Neural crest cell (in vitro differentiated cells): ENCODE results near the gene POM121L12. TPM values are rescaled to one million over a fixed set of nuclear protein-coding genes. Genes with fewer than 3 reads are reported as not detected.

ENCODE experiments used
- DNase-seq: peaks from one replicate; pipeline ENCODE4 v3.0.0; 2021; ENCODE audit warnings: low read depth, mixed read lengths, low spot score
- H3K27ac Mint-ChIP-seq: one replicate; pipeline ENCODE4 v1.8.0; 2021; ENCODE audit warnings: mild to moderate bottlenecking, mixed read lengths; ENCODE audit not compliant: unreplicated experiment
- H3K27me3 Mint-ChIP-seq: 2 replicates; pipeline ENCODE4 v1.8.0; 2021; ENCODE audit warnings: low read depth, mild to moderate bottlenecking, mixed read lengths
- H3K36me3 Mint-ChIP-seq: 2 replicates; pipeline ENCODE4 v1.8.0; 2021; ENCODE audit warnings: low read depth, mild to moderate bottlenecking, mixed read lengths
- H3K4me1 Mint-ChIP-seq: 2 replicates; pipeline ENCODE4 v1.8.0; 2021; ENCODE audit warnings: mixed read lengths
- H3K4me3 Mint-ChIP-seq: one replicate; pipeline ENCODE4 v1.8.0; 2021; ENCODE audit warnings: mild to moderate bottlenecking, mixed read lengths
- H3K9me3 Mint-ChIP-seq: 2 replicates; pipeline ENCODE4 v1.8.0; 2021; ENCODE audit warnings: mixed read lengths
- long read RNA-seq: library from polyadenylated mRNA; unstranded; transcript quantifications from one replicate; pipeline ENCODE4 v2.0.0, GENCODE V29; 2020
- total RNA-seq: library from RNA; stranded (reverse); gene quantifications from 2 replicates; pipeline ENCODE4 v1.2.1, GENCODE V29; 2021
- TF ChIP-seq, protein P1 (sequence below): fragments of 200-600 bp; sonication (generic); conservative IDR thresholded peaks from 2 replicates; pipeline ENCODE4 v1.5.0; 2021; ENCODE audit warnings: antibody characterized with exemption, mild to moderate bottlenecking

The POM121L12 gene
- not detected in 2 replicates for total RNA-seq
- long read RNA-seq, result 0 reads

DNA sequence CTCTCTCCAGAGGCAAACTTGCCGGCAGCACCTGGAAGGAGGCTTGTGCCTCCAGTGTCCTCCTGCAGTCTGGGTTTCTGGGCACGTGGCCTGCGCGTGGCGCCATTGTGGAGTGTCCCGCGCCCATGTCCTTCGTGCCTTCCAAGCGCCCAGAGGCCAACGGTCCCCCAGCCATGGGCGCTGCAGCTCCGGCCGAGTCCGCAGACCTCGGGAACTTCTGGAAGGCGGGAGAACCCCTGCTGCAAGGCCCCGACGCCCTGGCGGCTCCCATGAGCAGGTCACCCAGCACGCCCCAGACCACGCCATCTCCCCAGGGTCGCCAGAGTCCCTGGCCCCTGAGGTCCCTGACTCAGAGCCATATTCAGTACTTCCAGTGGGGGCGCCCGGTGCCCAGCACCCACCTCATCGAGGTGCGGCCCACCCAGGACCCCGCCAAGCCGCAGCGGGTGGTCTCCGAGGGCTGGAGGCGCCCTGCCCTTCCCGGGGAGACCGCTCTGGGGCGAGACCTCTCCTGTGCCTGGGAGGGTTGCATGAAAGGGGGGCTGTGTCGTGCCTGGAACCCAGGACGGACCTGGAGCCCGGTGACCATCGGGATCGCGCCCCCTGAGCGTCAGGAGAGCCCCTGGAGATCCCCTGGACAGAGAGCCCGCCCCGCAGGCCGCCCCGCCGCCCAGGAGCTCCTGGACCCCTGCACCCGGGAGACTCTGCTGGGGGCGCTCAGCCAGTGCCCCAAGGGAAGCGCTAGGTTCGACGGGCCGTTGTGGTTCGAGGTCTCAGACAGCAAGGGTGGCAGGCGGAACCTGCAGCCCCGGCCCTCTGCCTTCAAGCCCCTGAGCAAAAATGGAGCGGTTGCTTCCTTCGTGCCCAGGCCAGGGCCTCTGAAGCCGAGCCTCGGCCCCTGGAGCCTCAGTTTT is at the start of gene POM121L12:
Gene POM121L12 (plus strand): TSS at position 135 of the 914 bp plus-strand sequence. CDS start 39 bp downstream, at position 174.
- Mint-ChIP-seq H3K36me3 (no peaks in the 10 kb centered on the region), H3K9me3 (peaks cover 9% of the 10 kb centered on the region), H3K27me3 (no peaks in the 10 kb centered on the region), H3K4me1 (no peaks in the 10 kb centered on the region), H3K27ac (no peak within 1 kb of the TSS), H3K4me3 (no peak within 1 kb of the TSS)
- no peak for DNase-seq
- TF ChIP-seq, protein P1, sequence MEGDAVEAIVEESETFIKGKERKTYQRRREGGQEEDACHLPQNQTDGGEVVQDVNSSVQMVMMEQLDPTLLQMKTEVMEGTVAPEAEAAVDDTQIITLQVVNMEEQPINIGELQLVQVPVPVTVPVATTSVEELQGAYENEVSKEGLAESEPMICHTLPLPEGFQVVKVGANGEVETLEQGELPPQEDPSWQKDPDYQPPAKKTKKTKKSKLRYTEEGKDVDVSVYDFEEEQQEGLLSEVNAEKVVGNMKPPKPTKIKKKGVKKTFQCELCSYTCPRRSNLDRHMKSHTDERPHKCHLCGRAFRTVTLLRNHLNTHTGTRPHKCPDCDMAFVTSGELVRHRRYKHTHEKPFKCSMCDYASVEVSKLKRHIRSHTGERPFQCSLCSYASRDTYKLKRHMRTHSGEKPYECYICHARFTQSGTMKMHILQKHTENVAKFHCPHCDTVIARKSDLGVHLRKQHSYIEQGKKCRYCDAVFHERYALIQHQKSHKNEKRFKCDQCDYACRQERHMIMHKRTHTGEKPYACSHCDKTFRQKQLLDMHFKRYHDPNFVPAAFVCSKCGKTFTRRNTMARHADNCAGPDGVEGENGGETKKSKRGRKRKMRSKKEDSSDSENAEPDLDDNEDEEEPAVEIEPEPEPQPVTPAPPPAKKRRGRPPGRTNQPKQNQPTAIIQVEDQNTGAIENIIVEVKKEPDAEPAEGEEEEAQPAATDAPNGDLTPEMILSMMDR, result no peak

DNA sequence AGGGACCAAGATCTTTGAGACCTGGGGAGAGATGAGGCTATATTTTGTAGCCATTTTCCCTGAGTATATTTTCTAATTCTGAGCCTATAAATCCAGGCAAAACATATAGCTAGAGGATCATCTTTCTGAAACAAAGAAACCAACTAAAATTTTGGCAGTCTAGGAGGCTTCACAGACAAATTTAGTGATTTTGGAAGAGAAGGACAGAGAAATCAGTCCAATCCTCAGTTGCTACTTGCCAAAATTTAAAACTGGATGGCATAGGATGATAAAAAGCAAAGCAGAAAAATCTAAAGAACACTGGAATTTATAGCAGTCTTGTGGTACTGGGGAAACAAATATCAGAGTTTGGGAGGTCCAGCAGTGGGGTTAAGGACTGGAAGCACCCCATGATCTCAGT is 43.4 kb upstream of the POM121L12 start:
- DNase-seq, result no peak
- no peak overlapping the region for H3K27ac Mint-ChIP-seq
- no peak overlapping the region for H3K4me3 Mint-ChIP-seq
- TF ChIP-seq, protein P1, result no peak
- peaks cover 1% of the 10 kb centered on the region for H3K36me3 Mint-ChIP-seq
- no peaks in the 10 kb centered on the region for H3K4me1 Mint-ChIP-seq
- H3K9me3 Mint-ChIP-seq, result peaks cover 10% of the 10 kb centered on the region
- H3K27me3 Mint-ChIP-seq, result no peaks in the 10 kb centered on the region

DNA sequence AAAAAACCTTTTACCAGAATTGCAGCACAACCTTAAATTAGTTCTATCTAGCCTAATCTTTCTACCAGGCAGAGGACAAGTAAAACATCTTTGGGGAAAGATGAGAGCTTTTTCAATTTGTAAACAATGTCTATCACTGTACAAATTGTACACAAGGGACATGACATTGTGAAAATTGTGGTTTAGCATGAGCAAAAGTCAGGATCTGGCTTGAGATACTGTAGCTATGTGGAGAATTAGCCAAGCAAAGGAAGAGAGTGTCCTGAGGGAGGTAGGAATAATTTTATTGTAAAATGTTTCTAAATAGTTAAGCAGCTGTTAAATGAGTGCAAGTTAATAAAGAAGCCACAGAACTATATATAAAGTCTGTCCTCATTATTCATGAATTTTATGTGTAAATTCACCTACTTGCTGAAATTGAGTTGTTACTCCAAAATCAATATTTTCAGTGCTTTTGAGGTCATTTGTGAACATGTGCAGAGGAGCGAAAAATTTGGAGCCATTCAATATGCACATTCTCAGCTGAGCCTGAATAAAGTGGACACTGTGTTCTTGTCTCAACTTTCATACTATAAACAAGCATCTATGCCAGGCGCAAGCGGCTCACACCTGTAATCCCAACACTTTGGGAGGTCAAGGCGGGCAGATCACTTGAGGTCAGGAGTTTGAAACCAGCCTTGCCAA is 42.8 kb upstream of the POM121L12 start:
- Mint-ChIP-seq H3K27me3 (no peaks in the 10 kb centered on the region), H3K4me1 (no peaks in the 10 kb centered on the region), H3K27ac (no peak overlapping the region), H3K9me3 (peaks cover 6% of the 10 kb centered on the region), H3K4me3 (no peak overlapping the region), H3K36me3 (no peaks in the 10 kb centered on the region)
- TF ChIP-seq, protein P1, result no peak
- no peak for DNase-seq

DNA sequence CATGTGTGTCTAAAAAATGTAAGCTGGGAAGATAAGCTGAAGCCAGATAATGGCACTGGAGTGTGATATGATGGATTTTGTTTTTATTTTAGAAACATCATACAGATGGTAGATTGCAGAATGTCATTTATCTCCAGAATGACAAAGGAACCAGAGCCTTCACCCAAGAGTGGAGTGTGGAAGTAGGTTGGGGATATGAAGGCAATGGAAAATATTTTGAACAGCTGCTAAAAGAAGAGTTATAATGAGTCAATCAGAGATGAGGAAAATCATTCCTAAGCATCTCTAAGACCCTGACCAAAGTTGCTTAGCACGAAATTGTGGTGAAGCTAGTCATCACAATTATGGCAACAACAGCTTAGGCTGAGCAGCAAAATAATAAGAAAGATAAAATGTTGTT is 39.8 kb upstream of the POM121L12 start:
- no peaks in the 10 kb centered on the region for H3K9me3 Mint-ChIP-seq
- no peaks in the 10 kb centered on the region for H3K4me1 Mint-ChIP-seq
- TF ChIP-seq, protein P1, result no peak

DNA sequence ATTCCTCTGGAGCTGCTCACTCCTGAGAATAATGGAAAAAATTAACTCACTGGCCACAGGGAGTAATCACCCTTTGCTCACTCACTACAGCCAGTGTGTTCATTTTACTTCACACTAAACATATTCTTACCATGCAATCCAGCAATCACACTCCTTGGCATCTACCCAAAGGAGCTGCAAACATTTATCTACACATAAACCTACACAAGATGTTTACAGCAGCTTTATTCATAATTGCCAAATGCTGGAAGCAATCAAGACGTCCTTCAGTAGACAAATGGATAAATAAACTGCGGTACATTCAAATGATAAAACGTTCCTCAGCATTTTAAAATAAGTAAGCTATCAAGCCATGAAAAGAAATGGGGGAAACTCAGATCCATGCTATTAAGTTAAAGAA is 34.2 kb upstream of the POM121L12 start:
- no peak overlapping the region for H3K4me3 Mint-ChIP-seq
- peaks cover under 1% of the 10 kb centered on the region for H3K36me3 Mint-ChIP-seq
- no peak for DNase-seq
- TF ChIP-seq, protein P1, result no peak
- H3K4me1 Mint-ChIP-seq, result no peaks in the 10 kb centered on the region
- H3K27me3 Mint-ChIP-seq, result no peaks in the 10 kb centered on the region
- no peak overlapping the region for H3K27ac Mint-ChIP-seq
- H3K9me3 Mint-ChIP-seq, result peaks cover 3% of the 10 kb centered on the region

More for the DNA sequence above, 39.8 kb upstream of the POM121L12 start:
- H3K27me3 Mint-ChIP-seq, result no peaks in the 10 kb centered on the region
- H3K27ac Mint-ChIP-seq, result no peak overlapping the region
- no peak for DNase-seq
- no peaks in the 10 kb centered on the region for H3K36me3 Mint-ChIP-seq
- H3K4me3 Mint-ChIP-seq, result no peak overlapping the region
